Ascending aorta (tissue), 2 donors: Measurements from ENCODE around the gene PDZD2. TPM values are rescaled to one million over a fixed set of nuclear protein-coding genes. Genes with fewer than 3 reads are reported as not detected.

Experiments used
- DNase-seq, 2 donors: peaks; one replicate each; pipeline ENCODE4 v3.0.0-alpha.2; 2019; ENCODE audit warnings: low spot score in 2 of 2
- H3K27ac ChIP-seq, 2 donors: fragments of 200-600 bp; sonication (generic); one replicate each; pipeline ENCODE4 v1.5.1; 2016 to 2017; ENCODE audit warnings: mild to moderate bottlenecking in 1 of 2
- H3K27me3 ChIP-seq: fragments of 200-600 bp; sonication (generic); one replicate; pipeline ENCODE4 v1.5.1; 2017
- H3K36me3 ChIP-seq, 2 donors: fragments of 200-600 bp; sonication (generic); one replicate each; pipeline ENCODE4 v1.5.1; 2016
- H3K4me1 ChIP-seq, 2 donors: fragments of 200-600 bp; sonication (generic); one replicate each; pipeline ENCODE4 v1.5.1; 2016 to 2017; ENCODE audit warnings: mild to moderate bottlenecking in 1 of 2
- H3K4me3 ChIP-seq, 2 donors: fragments of 200-600 bp; sonication (generic); one replicate each; pipeline ENCODE4 v1.5.1; 2016 to 2017; ENCODE audit warnings: mild to moderate bottlenecking in 1 of 2
- H3K9me3 ChIP-seq, 2 donors: fragments of 200-600 bp; sonication (generic); one replicate each; pipeline ENCODE4 v1.5.1; 2016
- intact Hi-C: fragments of 100-400 bp; cut with DNase I; formaldehyde crosslinking; loops from one replicate; pipeline ENCODE4 v1.15.1; 2023
- total RNA-seq: library from RNA; depleted of rRNA; stranded (reverse); fragments of >200 nt; gene quantifications from one replicate; pipeline ENCODE4 v1.1.0, GENCODE V29; 2016
- TF ChIP-seq, protein P1 (sequence below), 3 experiments: fragments of 200-600 bp in 2 of 3; fragments of 450-650 bp in 1 of 3; sonication (generic) in 2 of 3; IDR thresholded peaks; one replicate each; pipeline ENCODE4 v1.5.1; 2016 to 2019; ENCODE audit warnings: antibody characterized with exemption in 3 of 3, mild to moderate bottlenecking in 1 of 3, moderate library complexity in 1 of 3

PDZD2 gene
- total RNA-seq, 1 donor from 2014 or later: 8.1 TPM

DNA sequence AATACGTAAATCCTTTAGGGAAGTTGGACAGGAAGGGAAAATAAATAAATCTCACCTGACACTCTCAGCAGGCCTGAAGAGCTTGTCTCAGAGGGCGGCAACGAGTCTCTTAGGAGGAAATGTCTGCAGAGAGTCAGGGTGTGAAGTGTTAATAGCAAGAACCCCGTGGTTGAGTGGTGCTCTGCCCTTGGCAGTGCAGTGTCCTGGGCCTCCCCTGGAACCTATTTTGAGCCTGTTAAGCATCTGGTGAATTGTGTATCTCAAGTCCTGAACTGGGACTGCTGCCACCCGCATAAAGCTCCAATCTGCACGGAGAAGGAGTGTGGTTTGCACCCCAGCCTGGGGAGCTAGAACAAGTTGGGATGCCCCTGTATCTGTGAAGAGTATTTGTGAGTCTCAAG, 323.4 kb downstream of the PDZD2 start:
- no peak overlapping the region for H3K4me3 ChIP-seq
- TF ChIP-seq, protein P1, sequence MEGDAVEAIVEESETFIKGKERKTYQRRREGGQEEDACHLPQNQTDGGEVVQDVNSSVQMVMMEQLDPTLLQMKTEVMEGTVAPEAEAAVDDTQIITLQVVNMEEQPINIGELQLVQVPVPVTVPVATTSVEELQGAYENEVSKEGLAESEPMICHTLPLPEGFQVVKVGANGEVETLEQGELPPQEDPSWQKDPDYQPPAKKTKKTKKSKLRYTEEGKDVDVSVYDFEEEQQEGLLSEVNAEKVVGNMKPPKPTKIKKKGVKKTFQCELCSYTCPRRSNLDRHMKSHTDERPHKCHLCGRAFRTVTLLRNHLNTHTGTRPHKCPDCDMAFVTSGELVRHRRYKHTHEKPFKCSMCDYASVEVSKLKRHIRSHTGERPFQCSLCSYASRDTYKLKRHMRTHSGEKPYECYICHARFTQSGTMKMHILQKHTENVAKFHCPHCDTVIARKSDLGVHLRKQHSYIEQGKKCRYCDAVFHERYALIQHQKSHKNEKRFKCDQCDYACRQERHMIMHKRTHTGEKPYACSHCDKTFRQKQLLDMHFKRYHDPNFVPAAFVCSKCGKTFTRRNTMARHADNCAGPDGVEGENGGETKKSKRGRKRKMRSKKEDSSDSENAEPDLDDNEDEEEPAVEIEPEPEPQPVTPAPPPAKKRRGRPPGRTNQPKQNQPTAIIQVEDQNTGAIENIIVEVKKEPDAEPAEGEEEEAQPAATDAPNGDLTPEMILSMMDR (IDR thresholded peaks at IDR 0.05): no peak
- H3K4me1 ChIP-seq: peaks cover 0 to 12% of the 10 kb centered on the region in 2 donors
- intact Hi-C loops: no loop called here
- H3K9me3 ChIP-seq: no peaks in the 10 kb centered on the region
- H3K27me3 ChIP-seq: no peaks in the 10 kb centered on the region
- DNase-seq: no peak
- no peaks in the 10 kb centered on the region for H3K36me3 ChIP-seq
- peak overlapping the region; percentile 11 to 34 for H3K27ac ChIP-seq

DNA sequence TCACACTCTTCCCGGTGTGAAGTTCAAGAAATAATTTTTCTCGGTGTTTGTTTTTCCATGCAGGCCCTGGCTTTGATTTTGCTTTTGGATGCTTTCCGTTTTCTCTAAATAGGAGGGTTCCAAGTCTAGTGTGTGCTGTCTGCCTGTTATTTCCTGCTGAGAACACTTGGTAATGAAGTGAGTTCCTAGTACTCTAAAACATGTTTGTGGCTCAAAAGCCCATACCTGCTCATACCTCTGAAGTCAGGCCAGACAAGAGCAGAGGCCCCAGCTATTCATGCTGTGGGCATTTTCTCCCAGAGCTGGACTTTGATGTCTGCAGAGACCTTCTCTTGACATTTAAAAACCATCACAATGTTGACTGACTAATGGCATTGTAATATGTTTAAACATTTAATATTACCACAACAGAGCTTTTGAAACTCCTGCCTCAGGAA, 324.0 kb downstream of the PDZD2 start:
- no peak for DNase-seq
- Histone ChIP-seq H3K27ac (peak overlapping the region; percentile 34 to 45), H3K27me3 (no peaks in the 10 kb centered on the region), H3K4me1 (peaks cover 0 to 12% of the 10 kb centered on the region in 2 donors), H3K9me3 (no peaks in the 10 kb centered on the region), H3K36me3 (no peaks in the 10 kb centered on the region), H3K4me3 (no peak overlapping the region)
- TF ChIP-seq, protein P1 (IDR thresholded peaks at IDR 0.05): no peak
- intact Hi-C loops: no loop called here

DNA sequence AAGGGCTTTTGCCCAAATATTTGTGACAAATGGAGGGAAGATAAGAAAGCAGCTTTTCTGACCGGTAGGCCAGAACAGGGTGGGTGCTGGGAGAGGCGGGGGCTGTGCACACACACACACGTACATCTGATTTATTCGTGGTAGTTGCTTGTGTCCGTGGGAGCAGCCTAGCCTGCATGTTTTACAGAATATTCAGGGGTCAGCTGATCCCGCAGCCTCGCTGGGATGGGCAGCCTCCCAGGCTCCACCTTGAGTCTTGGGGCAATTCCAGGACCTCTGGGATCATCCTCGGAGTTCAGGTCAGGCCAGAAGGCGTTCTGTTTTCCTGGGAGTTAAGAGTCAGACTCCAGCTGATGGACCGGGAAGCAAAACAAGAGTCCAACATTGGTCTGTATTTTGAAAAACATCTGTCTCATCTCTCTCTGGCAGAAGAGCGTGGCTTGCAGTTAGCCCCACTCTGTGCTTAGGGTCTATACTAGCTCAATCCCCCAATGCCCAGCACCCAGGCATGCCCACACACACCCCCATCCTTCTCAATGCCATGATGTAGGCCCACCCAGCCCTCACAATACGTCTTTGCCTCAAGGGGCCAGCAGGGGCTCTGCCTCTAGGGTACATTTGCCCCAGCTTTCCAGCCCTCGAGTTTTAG, 324.6 kb downstream of the PDZD2 start:
- intact Hi-C loops: no loop called here
- H3K27me3 ChIP-seq: no peaks in the 10 kb centered on the region
- H3K4me3 ChIP-seq: no peak overlapping the region
- TF ChIP-seq, protein P1 (IDR thresholded peaks at IDR 0.05): no peak
- peaks cover 0 to 12% of the 10 kb centered on the region in 2 donors for H3K4me1 ChIP-seq
- no peaks in the 10 kb centered on the region for H3K36me3 ChIP-seq
- H3K9me3 ChIP-seq: no peaks in the 10 kb centered on the region
- DNase-seq: no peak
- peak overlapping the region in 1 of 2 donors; percentile 45 for H3K27ac ChIP-seq

DNA sequence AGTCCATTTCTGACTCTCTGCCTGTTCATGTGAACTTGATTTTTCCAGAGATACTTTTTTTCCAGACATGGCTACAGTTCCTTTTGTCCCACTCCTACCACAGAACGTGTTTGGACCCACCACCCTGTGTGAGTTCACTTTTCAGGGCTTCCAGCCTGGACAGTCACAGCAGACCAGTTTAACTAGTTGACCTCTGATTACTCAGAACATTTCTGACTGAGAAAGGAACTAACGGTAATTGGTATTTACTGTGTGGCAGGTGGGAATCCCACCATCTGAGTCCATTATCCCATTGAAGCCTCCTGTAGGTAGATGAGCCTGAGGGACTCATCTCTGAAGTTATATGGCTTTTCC, 325.1 kb downstream of the PDZD2 start:
- Histone ChIP-seq H3K4me3 (no peak overlapping the region), H3K36me3 (no peaks in the 10 kb centered on the region), H3K4me1 (peaks cover 0 to 12% of the 10 kb centered on the region in 2 donors), H3K27me3 (no peaks in the 10 kb centered on the region), H3K9me3 (no peaks in the 10 kb centered on the region), H3K27ac (no peak overlapping the region)
- TF ChIP-seq, protein P1 (IDR thresholded peaks at IDR 0.05): no peak
- DNase-seq: no peak
- intact Hi-C loops: no loop called here

DNA sequence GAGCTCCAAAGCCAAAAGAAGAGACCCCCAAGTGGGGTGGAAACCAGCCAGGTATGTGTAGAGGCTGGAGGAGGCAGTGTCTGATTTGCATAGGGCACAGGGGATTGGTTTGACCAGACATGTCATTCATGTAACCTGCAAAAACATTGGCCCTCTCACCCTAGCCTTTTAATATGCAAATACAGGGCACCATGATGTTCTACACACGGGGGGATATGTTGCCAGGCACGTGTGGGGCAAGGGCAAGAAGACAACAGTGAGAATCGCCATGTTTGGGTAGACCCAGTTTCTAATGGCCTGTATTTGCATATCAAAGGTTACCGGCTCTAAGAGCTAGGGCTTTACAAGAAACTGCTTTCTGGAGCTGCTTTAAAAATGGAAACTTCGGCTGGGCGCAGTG, 326.3 kb downstream of the PDZD2 start:
- peaks cover 0 to 12% of the 10 kb centered on the region in 2 donors for H3K4me1 ChIP-seq
- no peaks in the 10 kb centered on the region for H3K27me3 ChIP-seq
- TF ChIP-seq, protein P1 (IDR thresholded peaks at IDR 0.05): no peak
- H3K4me3 ChIP-seq: no peak overlapping the region
- DNase-seq: no peak
- intact Hi-C loops: no loop called here
- H3K9me3 ChIP-seq: no peaks in the 10 kb centered on the region
- H3K27ac ChIP-seq: no peak overlapping the region
- no peaks in the 10 kb centered on the region for H3K36me3 ChIP-seq

DNA sequence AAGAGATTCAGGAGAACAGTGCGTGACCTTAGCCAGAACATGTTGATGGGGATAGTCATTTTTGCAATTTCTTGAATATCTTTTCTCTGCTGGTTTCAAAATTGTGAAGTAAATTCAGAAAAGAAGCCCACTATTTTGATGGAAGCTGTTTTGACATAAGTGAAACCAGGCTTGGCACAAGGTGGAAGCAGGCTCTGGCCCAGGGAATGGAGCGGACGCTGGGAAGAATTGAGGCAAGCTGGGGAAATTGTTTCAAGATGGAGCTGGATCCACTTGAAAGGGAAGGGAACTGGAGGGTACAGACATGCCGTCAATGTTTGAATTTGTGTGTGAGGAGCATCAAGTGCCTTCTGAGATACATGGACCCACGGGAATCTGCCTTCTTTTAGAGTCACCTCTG, 328.0 kb downstream of the PDZD2 start:
- Histone ChIP-seq H3K36me3 (no peaks in the 10 kb centered on the region), H3K27ac (no peak overlapping the region), H3K9me3 (no peaks in the 10 kb centered on the region), H3K27me3 (no peaks in the 10 kb centered on the region), H3K4me1 (peaks cover 0 to 12% of the 10 kb centered on the region in 2 donors), H3K4me3 (no peak overlapping the region)
- intact Hi-C loops: no loop called here
- TF ChIP-seq, protein P1 (IDR thresholded peaks at IDR 0.05): no peak
- DNase-seq: no peak
